Neural progenitor cell (in vitro differentiated cells): ENCODE measurements around the gene IQCN.

Source experiments
- EZH2 ChIP-seq: fragments of 200-600 bp; sonication (generic); IDR thresholded peaks from 2 replicates; pipeline ENCODE4 v1.6.1; 2017; ENCODE audit warnings: antibody characterized with exemption, mild to moderate bottlenecking, moderate library complexity
- TF ChIP-seq, protein P1 (sequence below): fragments of 200-600 bp; sonication (generic); IDR thresholded peaks from 2 replicates; pipeline ENCODE4 v1.5.1; 2017; ENCODE audit warnings: antibody characterized with exemption, mild to moderate bottlenecking

DNA sequence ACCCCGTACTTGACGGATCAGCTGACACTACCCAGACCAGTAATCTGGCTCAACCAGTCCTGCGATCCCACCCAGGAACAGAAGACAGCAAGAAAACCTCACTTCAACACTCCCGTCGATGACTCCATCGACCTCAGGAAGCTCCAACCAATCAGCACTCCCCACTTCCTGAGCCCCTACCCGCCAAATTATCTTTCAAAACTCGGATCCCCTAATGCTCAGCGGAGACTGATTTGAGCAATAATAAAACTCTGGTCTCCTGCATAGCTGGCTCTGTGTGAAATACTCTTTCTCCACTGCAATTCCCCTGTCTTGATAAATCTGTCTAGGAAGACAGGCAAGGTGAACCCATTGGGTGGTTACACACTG lies 47.5 kb upstream of the IQCN start:
- TF ChIP-seq, protein P1, sequence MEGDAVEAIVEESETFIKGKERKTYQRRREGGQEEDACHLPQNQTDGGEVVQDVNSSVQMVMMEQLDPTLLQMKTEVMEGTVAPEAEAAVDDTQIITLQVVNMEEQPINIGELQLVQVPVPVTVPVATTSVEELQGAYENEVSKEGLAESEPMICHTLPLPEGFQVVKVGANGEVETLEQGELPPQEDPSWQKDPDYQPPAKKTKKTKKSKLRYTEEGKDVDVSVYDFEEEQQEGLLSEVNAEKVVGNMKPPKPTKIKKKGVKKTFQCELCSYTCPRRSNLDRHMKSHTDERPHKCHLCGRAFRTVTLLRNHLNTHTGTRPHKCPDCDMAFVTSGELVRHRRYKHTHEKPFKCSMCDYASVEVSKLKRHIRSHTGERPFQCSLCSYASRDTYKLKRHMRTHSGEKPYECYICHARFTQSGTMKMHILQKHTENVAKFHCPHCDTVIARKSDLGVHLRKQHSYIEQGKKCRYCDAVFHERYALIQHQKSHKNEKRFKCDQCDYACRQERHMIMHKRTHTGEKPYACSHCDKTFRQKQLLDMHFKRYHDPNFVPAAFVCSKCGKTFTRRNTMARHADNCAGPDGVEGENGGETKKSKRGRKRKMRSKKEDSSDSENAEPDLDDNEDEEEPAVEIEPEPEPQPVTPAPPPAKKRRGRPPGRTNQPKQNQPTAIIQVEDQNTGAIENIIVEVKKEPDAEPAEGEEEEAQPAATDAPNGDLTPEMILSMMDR = no peak
- no peak for TF ChIP-seq EZH2
